H1 (cell line): Measurements from ENCODE around the gene C16orf54. TPM values are rescaled to one million over a fixed set of nuclear protein-coding genes. Genes with fewer than 3 reads are reported as not detected.

Experiments
- CTCF ChIA-PET: fragments of 300-600 bp; sonication (Branson Sonifier 250); formaldehyde crosslinking; loops from one replicate; lab custom pipeline; 2021; ENCODE audit not compliant: partially characterized antibody; lab: Charles Lee
- POLR2A ChIA-PET: fragments of 300-600 bp; sonication (Branson Sonifier 250); formaldehyde crosslinking; loops from one replicate; lab custom pipeline; 2021; ENCODE audit warnings: inconsistent platforms; ENCODE audit not compliant: partially characterized antibody; lab: Charles Lee
- DNase-seq, 2 experiments: peaks; one replicate each; pipeline versions ENCODE4 v3.0.0 to v3.0.0-alpha.2; 2010 to 2022; ENCODE audit warnings: low spot score in 2 of 2, low read depth in 1 of 2, mixed read lengths in 1 of 2
- FAIRE-seq: peaks from 2 replicates; lab custom pipeline; 2011; peaks lifted over from hg19 to GRCh38; lab: Jason Lieb, UNC
- H2AFZ ChIP-seq: 2 replicates; pipeline ENCODE4 v1.8.1; 2012; ENCODE audit warnings: low read length, inconsistent platforms
- H2AK5ac ChIP-seq: 2 replicates; pipeline ENCODE4 v1.6.1; 2013; ENCODE audit warnings: low read depth, low read length
- H2BK120ac ChIP-seq: replicated peaks from 2 replicates; pipeline ENCODE3; 2013; ENCODE audit warnings: low read depth, low read length, inconsistent platforms
- H2BK12ac ChIP-seq: 2 replicates; pipeline ENCODE4 v1.6.1; 2013; ENCODE audit warnings: low read depth, low read length
- H2BK15ac ChIP-seq: 2 replicates; pipeline ENCODE4 v1.6.1; 2013; ENCODE audit warnings: low read length
- H2BK20ac ChIP-seq: 2 replicates; pipeline ENCODE4 v1.6.1; 2013; ENCODE audit warnings: low read length
- H2BK5ac ChIP-seq: 2 replicates; pipeline ENCODE4 v1.6.1; 2013; ENCODE audit warnings: low read depth, low read length
- H3K14ac ChIP-seq: 2 replicates; pipeline ENCODE4 v1.6.1; 2013; ENCODE audit warnings: inconsistent platforms; ENCODE audit not compliant: insufficient read length
- H3K18ac ChIP-seq: 2 replicates; pipeline ENCODE4 v1.6.1; 2013; ENCODE audit warnings: low read length; ENCODE audit errors: extremely low read depth
- H3K23ac ChIP-seq: 2 replicates; pipeline ENCODE4 v1.6.1; 2013; ENCODE audit warnings: inconsistent platforms; ENCODE audit not compliant: insufficient read length
- H3K23me2 ChIP-seq: 2 replicates; pipeline ENCODE4 v1.6.1; 2013; ENCODE audit warnings: low read depth, low read length
- H3K27ac ChIP-seq: 2 replicates; pipeline ENCODE4 v1.6.1; 2011; ENCODE audit warnings: low read depth, low read length, inconsistent platforms
- H3K27me3 ChIP-seq, 4 experiments: replicated peaks in 1 of 4; 1 replicate in 1 of 4; 2 replicates in 3 of 4; pipeline versions ENCODE4 v1.6.1 to v1.8.1; 2011 to 2013; ENCODE audit warnings: low read length in 3 of 4, mild to moderate bottlenecking in 3 of 4, inconsistent platforms in 2 of 4, mixed read lengths in 2 of 4, moderate library complexity in 1 of 4; ENCODE audit not compliant: control insufficient read depth in 3 of 4, insufficient read depth in 3 of 4; ENCODE audit errors: extremely low read depth in 1 of 4
- H3K36me3 ChIP-seq, 4 experiments: 2 replicates each; pipeline versions ENCODE4 v1.6.1 to v1.8.1; 2011 to 2013; ENCODE audit warnings: mild to moderate bottlenecking in 4 of 4, low read length in 3 of 4, moderate library complexity in 2 of 4, control low read depth in 1 of 4, inconsistent platforms in 1 of 4; ENCODE audit not compliant: insufficient read depth in 4 of 4, control insufficient read depth in 2 of 4
- H3K4ac ChIP-seq: replicated peaks from 2 replicates; pipeline ENCODE3; 2013; ENCODE audit warnings: low read length, low read depth, mixed read lengths, inconsistent platforms; ENCODE audit not compliant: insufficient read length
- H3K4me1 ChIP-seq, 4 experiments: replicated peaks in 1 of 4; 1 replicate in 1 of 4; 2 replicates in 3 of 4; pipeline versions ENCODE4 v1.6.1 to v1.8.1; 2011 to 2013; ENCODE audit warnings: low read length in 3 of 4, inconsistent platforms in 2 of 4, mixed read lengths in 1 of 4; ENCODE audit not compliant: insufficient read depth in 4 of 4, control insufficient read depth in 3 of 4
- H3K4me2 ChIP-seq, 2 experiments: 2 replicates each; pipeline versions ENCODE4 v1.6.1 to v1.8.1; 2011 to 2013; ENCODE audit warnings: low read depth in 2 of 2, low read length in 2 of 2, control low read depth in 1 of 2, inconsistent platforms in 1 of 2, mild to moderate bottlenecking in 1 of 2; ENCODE audit not compliant: insufficient read depth in 1 of 2
- H3K4me3 ChIP-seq, 4 experiments: fragments of 200-600, 300-600 bp in 1 of 4; sonication (generic), shearing (Covaris generic), sonication (Bioruptor Twin) in 1 of 4; 2 replicates each; pipeline versions ENCODE4 v1.5.1 to v1.8.1; 2011 to 2016; ENCODE audit warnings: low read length in 4 of 4, low read depth in 3 of 4, control low read depth in 2 of 4, inconsistent platforms in 2 of 4, mild to moderate bottlenecking in 2 of 4, mixed read lengths in 1 of 4, moderate library complexity in 1 of 4; ENCODE audit not compliant: insufficient read depth in 2 of 4; ENCODE audit errors: extremely low read depth in 1 of 4
- H3K56ac ChIP-seq: replicated peaks from 2 replicates; pipeline ENCODE3; 2013; ENCODE audit warnings: low read depth, mild to moderate bottlenecking, mixed read lengths, low read length, inconsistent platforms; ENCODE audit not compliant: insufficient read length
- H3K79me1 ChIP-seq: 2 replicates; pipeline ENCODE4 v1.6.1; 2013; ENCODE audit warnings: low read depth, low read length, control low read depth
- H3K79me2 ChIP-seq, 2 experiments: 2 replicates each; pipeline versions ENCODE4 v1.6.1 to v1.8.1; 2012 to 2013; ENCODE audit warnings: low read length in 2 of 2, mild to moderate bottlenecking in 2 of 2, inconsistent platforms in 1 of 2; ENCODE audit not compliant: insufficient read depth in 2 of 2, control insufficient read depth in 1 of 2
- H3K9ac ChIP-seq, 4 experiments: replicated peaks in 1 of 4; 1 replicate in 1 of 4; 2 replicates in 3 of 4; pipeline versions ENCODE4 v1.6.1 to v1.8.1; 2011 to 2013; ENCODE audit warnings: low read depth in 3 of 4, low read length in 3 of 4, control low read depth in 2 of 4, mild to moderate bottlenecking in 2 of 4, moderate library complexity in 2 of 4, inconsistent platforms in 1 of 4; ENCODE audit errors: extremely low read depth in 1 of 4
- H3K9me3 ChIP-seq, 2 experiments: 2 replicates each; pipeline versions ENCODE4 v1.6.1 to v1.8.1; 2012 to 2013; ENCODE audit warnings: mild to moderate bottlenecking in 2 of 2, moderate library complexity in 2 of 2, control low read depth in 1 of 2, inconsistent platforms in 1 of 2, low read depth in 1 of 2, low read length in 1 of 2, mixed read lengths in 1 of 2; ENCODE audit not compliant: insufficient read depth in 2 of 2
- H4K20me1 ChIP-seq, 2 experiments: replicated peaks in 1 of 2; 2 replicates each; pipeline versions ENCODE3 to v1.8.1; 2011 to 2013; ENCODE audit warnings: inconsistent platforms in 2 of 2, low read length in 2 of 2, mild to moderate bottlenecking in 1 of 2; ENCODE audit not compliant: insufficient read depth in 2 of 2, control insufficient read depth in 1 of 2
- H4K5ac ChIP-seq: 2 replicates; pipeline ENCODE4 v1.6.1; 2013; ENCODE audit warnings: low read length, low read depth, mixed read lengths, inconsistent platforms; ENCODE audit not compliant: insufficient read length
- H4K8ac ChIP-seq: 2 replicates; pipeline ENCODE4 v1.8.0; 2013; ENCODE audit warnings: mild to moderate bottlenecking, moderate library complexity, low read length, inconsistent platforms; ENCODE audit not compliant: insufficient read depth; ENCODE audit errors: extremely low read depth
- H4K91ac ChIP-seq: replicated peaks from 2 replicates; pipeline ENCODE3; 2013; ENCODE audit warnings: low read length, mixed read lengths, inconsistent platforms; ENCODE audit not compliant: insufficient read length
- CREB1 ChIP-seq: IDR thresholded peaks from 2 replicates; pipeline ENCODE4 v1.6.1; 2012; ENCODE audit warnings: inconsistent platforms
- EZH2 ChIP-seq: fragments of 200-600 bp; sonication (generic); IDR thresholded peaks from 2 replicates; pipeline ENCODE4 v1.7.1; 2012; ENCODE audit warnings: low read depth, mild to moderate bottlenecking, moderate library complexity, low read length, inconsistent platforms; ENCODE audit not compliant: severe bottlenecking
- JUN ChIP-seq: IDR thresholded peaks from 2 replicates; pipeline ENCODE4 v1.6.1; 2011; ENCODE audit warnings: low read depth, mild to moderate bottlenecking, improper control_type of control experiment, low read length
- MAFK ChIP-seq: IDR thresholded peaks from 2 replicates; pipeline ENCODE4 v1.6.1; 2012; ENCODE audit warnings: low read depth, mild to moderate bottlenecking, improper control_type of control experiment, low read length
- NRF1 ChIP-seq: IDR thresholded peaks from 2 replicates; pipeline ENCODE4 v1.6.1; 2011; ENCODE audit warnings: mild to moderate bottlenecking, low read depth, low read length, improper control_type of control experiment
- PHF8 ChIP-seq: fragments of 200-600 bp; sonication (generic); conservative IDR thresholded peaks from 2 replicates; pipeline ENCODE4 v1.7.1; 2012; ENCODE audit warnings: low read depth, mild to moderate bottlenecking, inconsistent platforms, low read length, moderate library complexity
- RAD21 ChIP-seq, 2 experiments: IDR thresholded peaks in 1 of 2; conservative IDR thresholded peaks in 1 of 2; 2 replicates each; pipeline ENCODE4 v1.6.1; 2011; ENCODE audit warnings: low read depth in 2 of 2, low read length in 2 of 2, improper control_type of control experiment in 1 of 2, inconsistent platforms in 1 of 2, mild to moderate bottlenecking in 1 of 2, moderate library complexity in 1 of 2
- RBBP5 ChIP-seq: IDR thresholded peaks from 2 replicates; pipeline ENCODE4 v1.7.1; 2012; ENCODE audit warnings: low read depth, mild to moderate bottlenecking, inconsistent platforms, low read length, moderate library complexity, borderline replicate concordance
- SP4 ChIP-seq: IDR thresholded peaks from 2 replicates; pipeline ENCODE4 v1.6.1; 2012; ENCODE audit warnings: low read length, inconsistent platforms
- SRF ChIP-seq: IDR thresholded peaks from 2 replicates; pipeline ENCODE4 v1.6.1; 2011; ENCODE audit warnings: mild to moderate bottlenecking, low read depth, low read length, moderate library complexity
- TEAD4 ChIP-seq: IDR thresholded peaks from 2 replicates; pipeline ENCODE4 v1.6.1; 2012; ENCODE audit warnings: low read depth, low read length, inconsistent platforms, mixed read lengths
- WGBS, 2 experiments: shearing (Covaris generic) in 1 of 2; methylation state at CpG; one replicate each; pipeline versions ENCODE4 v1.1.6 to v1.1.7; 2013 to 2015; ENCODE audit warnings: low lambda C conversion rate in 2 of 2, mixed read lengths in 2 of 2, inconsistent platforms in 1 of 2, low coverage in 1 of 2, missing lambda C conversion rate in 1 of 2; ENCODE audit not compliant: insufficient replicate concordance in 2 of 2, insufficient coverage in 1 of 2, insufficient read length in 1 of 2; ENCODE audit errors: extremely low coverage in 1 of 2, missing lambda C conversion rate in 1 of 2; 5-methylcytosine and 5-hydroxymethylcytosine counted together
- polyA plus RNA-seq, 7 experiments: library from polyadenylated mRNA; depleted of rRNA in 3 of 7; stranded (reverse) in 5 of 7; unstranded in 2 of 7; fragments of >200 nt in 5 of 7; fragments of 200-250 nt in 2 of 7; gene quantifications; 1 replicate in 5 of 7; 2 replicates in 1 of 7; 4 replicates in 1 of 7; pipeline versions ENCODE4 v1.2.1 to v1.2.3, GENCODE V29; 2011 to 2013; ENCODE audit warnings: missing spikeins in 2 of 7, mixed read lengths in 2 of 7
- total RNA-seq: library from RNA; stranded (reverse); fragmentation: NEBNext Ultra II Directional; extraction: Animal tissue kit (Norgen Biotek cat#: 25700); gene quantifications from 2 replicates; pipeline ENCODE4 v1.2.1, GENCODE V29; 2021
- TF ChIP-seq, protein P1 (sequence below): IDR thresholded peaks from 2 replicates; pipeline ENCODE4 v1.6.1; 2012; ENCODE audit warnings: low read length, inconsistent platforms

C16orf54 gene
- total and polyA plus RNA-seq, 2 of the 8 experiments (the other 6 are each of a cell fraction or from before 2014, with no cell fraction given) = not detected

DNA sequence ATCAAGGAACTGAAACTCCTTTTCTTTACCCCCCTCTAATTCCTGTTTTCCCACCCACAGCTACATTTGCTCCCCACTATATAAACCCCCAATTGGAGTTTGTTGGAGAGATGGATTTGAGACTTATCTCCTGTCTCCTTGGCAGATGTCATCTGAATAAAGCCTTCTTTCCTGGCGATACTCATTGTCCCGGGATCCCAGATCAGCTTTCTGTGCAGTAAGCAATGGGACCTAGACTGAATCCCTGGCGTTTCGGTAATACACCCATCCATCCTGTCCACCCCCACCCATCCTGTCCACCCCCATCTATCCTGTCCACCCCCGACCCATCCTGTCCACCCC is 44.6 kb downstream of the C16orf54 start:
- Histone ChIP-seq H4K91ac (no peak overlapping the region), H2BK15ac (no peak overlapping the region), H3K27me3 (no peaks in the 10 kb centered on the region), H3K14ac (no peak overlapping the region), H3K23ac (no peak overlapping the region), H2BK120ac (no peak overlapping the region), H2BK5ac (no peak overlapping the region), H2AFZ (no peak overlapping the region), H3K9me3 (0 out of 4 replicates have a peak, but pooled peaks cover 0 to 6% of the 10 kb centered on the region in 2 experiments), H2BK20ac (no peak overlapping the region), H3K36me3 (peaks cover 3 to 15% (median 9%) of the 10 kb centered on the region in 4 experiments; a peak in 7 of 8 replicates), H3K4me3 (no peak overlapping the region), H4K8ac (no peak overlapping the region; the same call in 1 of the 2 replicates), H3K18ac (no peak overlapping the region), H3K23me2 (no peaks in the 10 kb centered on the region), H4K5ac (no peak overlapping the region), H3K4me1 (peaks cover 0 to 11% (median 5%) of the 10 kb centered on the region in 4 experiments; a peak in 5 of 7 replicates), H3K27ac (no peak overlapping the region), H4K20me1 (peaks cover 0 to 3% of the 10 kb centered on the region in 2 experiments), H3K4ac (no peak overlapping the region), H2AK5ac (no peak overlapping the region), H3K4me2 (no peak overlapping the region), H3K79me1 (no peaks in the 10 kb centered on the region), H2BK12ac (peak overlapping the region; percentile 75; the same call in 1 of the 2 replicates), H3K9ac (no peak overlapping the region), H3K56ac (no peak overlapping the region), H3K79me2 (no peaks in the 10 kb centered on the region)
- POLR2A ChIA-PET = interaction anchor here (0.6 to 20.4 kb wide), 12 partner anchors 9 to 845 kb away, joined by 3 to 490 read pairs (median 8); partner anchors contain the start of genes KIF22, PRRT2, QPRT and TLCD3B
- no peak for FAIRE-seq
- WGBS, 2 experiments = 80% methylated on average over 1 of the region's 5 CpGs; no CpG with 5 or more reads in 1 of the 2 experiments
- CTCF ChIA-PET = interaction anchor here (0.5 to 11.5 kb wide), 17 partner anchors 9 to 331 kb away, joined by 3 to 138 read pairs (median 6); partner anchors contain the start of genes QPRT and TLCD3B
- no peak for DNase-seq
- TF ChIP-seq SP4 = no peak
- no peak for TF ChIP-seq TEAD4
- no peak for TF ChIP-seq EZH2
- no peak for TF ChIP-seq RBBP5
- no peak for TF ChIP-seq RAD21 (IDR thresholded peaks at IDR 0.05 in 1 of 2, conservative IDR thresholded peaks at IDR 0.05 in 1 of 2; ENCODE audit: low read depth in 2 of 2, low read length in 2 of 2)
- no peak for TF ChIP-seq NRF1
- no peak for TF ChIP-seq SRF
- no peak for TF ChIP-seq PHF8
- no peak for TF ChIP-seq CREB1
- TF ChIP-seq MAFK = no peak
- TF ChIP-seq, protein P1, sequence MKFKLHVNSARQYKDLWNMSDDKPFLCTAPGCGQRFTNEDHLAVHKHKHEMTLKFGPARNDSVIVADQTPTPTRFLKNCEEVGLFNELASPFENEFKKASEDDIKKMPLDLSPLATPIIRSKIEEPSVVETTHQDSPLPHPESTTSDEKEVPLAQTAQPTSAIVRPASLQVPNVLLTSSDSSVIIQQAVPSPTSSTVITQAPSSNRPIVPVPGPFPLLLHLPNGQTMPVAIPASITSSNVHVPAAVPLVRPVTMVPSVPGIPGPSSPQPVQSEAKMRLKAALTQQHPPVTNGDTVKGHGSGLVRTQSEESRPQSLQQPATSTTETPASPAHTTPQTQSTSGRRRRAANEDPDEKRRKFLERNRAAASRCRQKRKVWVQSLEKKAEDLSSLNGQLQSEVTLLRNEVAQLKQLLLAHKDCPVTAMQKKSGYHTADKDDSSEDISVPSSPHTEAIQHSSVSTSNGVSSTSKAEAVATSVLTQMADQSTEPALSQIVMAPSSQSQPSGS = no peak
- TF ChIP-seq JUN = no peak
